Measurements from ENCODE around the gene PBX1. TPM values are rescaled to one million over a fixed set of nuclear protein-coding genes. Genes with fewer than 3 reads are reported as not detected.

Gene PBX1
- total RNA-seq, 2 donors from 2014 or later = 59.9 to 79.2 TPM

GRCh38 chr1:164769486-164770130 is 210.6 kb downstream of the PBX1 start:
- Mint-ChIP-seq H3K27ac (no peak overlapping the region), H3K36me3 (ENCODE audit: low read depth) (no peaks in the 10 kb centered on the region), H3K9me3 (no peaks in the 10 kb centered on the region), H3K4me3 (no peak overlapping the region), H3K27me3 (ENCODE audit: insufficient read depth) (no peaks in the 10 kb centered on the region), H3K4me1 (peaks cover 65% of the 10 kb centered on the region)
- no peak overlapping the region for H3K27ac ChIP-seq (ENCODE audit: low read depth, low read length)
- no peaks in the 10 kb centered on the region for H3K27me3 ChIP-seq (ENCODE audit: control insufficient read depth, insufficient read depth, low read length, poor library complexity, severe bottlenecking)
- H3K36me3 ChIP-seq (ENCODE audit: control insufficient read depth, insufficient read depth, low read length) = no peaks in the 10 kb centered on the region
- H3K4me1 ChIP-seq (ENCODE audit: control insufficient read depth, insufficient read depth, low read length) = peaks cover 19% of the 10 kb centered on the region
- no peak overlapping the region for H3K9ac ChIP-seq (ENCODE audit: extremely low read depth, low read length, poor library complexity, severe bottlenecking)
- no peak overlapping the region for H3K4me3 ChIP-seq (ENCODE audit: low read length)
- no peak for DNase-seq
- TF ChIP-seq CTCF (conservative IDR thresholded peaks at IDR 0.05) = no peak
- H3K9me3 ChIP-seq (ENCODE audit: control insufficient read depth, low read length) = no peaks in the 10 kb centered on the region
- 95 to 100% methylated on average over 1 to 2 of the region's 2 CpGs for WGBS, 2 experiments (ENCODE audit: insufficient coverage in 1 of 2, insufficient read length in 1 of 2)

GRCh38 chr1:164770131-164770529 is 211.1 kb downstream of the PBX1 start:
- WGBS, 2 experiments (ENCODE audit: insufficient coverage in 1 of 2, insufficient read length in 1 of 2) = 80 to 91% methylated on average over 1 to 2 of the region's 2 CpGs
- Histone ChIP-seq H3K4me3 (ENCODE audit: low read length) (no peak overlapping the region), H3K9me3 (ENCODE audit: control insufficient read depth, low read length) (no peaks in the 10 kb centered on the region), H3K27ac (ENCODE audit: low read depth, low read length) (peak overlapping the region; percentile 89), H3K27me3 (ENCODE audit: control insufficient read depth, insufficient read depth, low read length, poor library complexity, severe bottlenecking) (no peaks in the 10 kb centered on the region), H3K9ac (ENCODE audit: extremely low read depth, low read length, poor library complexity, severe bottlenecking) (no peak overlapping the region), H3K36me3 (ENCODE audit: control insufficient read depth, insufficient read depth, low read length) (no peaks in the 10 kb centered on the region), H3K4me1 (ENCODE audit: control insufficient read depth, insufficient read depth, low read length) (peaks cover 22% of the 10 kb centered on the region)
- Mint-ChIP-seq H3K4me3 (no peak overlapping the region), H3K4me1 (peaks cover 67% of the 10 kb centered on the region), H3K27me3 (ENCODE audit: insufficient read depth) (no peaks in the 10 kb centered on the region), H3K36me3 (ENCODE audit: low read depth) (no peaks in the 10 kb centered on the region), H3K27ac (no peak overlapping the region), H3K9me3 (no peaks in the 10 kb centered on the region)
- TF ChIP-seq CTCF (conservative IDR thresholded peaks at IDR 0.05) = no peak
- no peak for DNase-seq

- H3K9me3 Mint-ChIP-seq = no peaks in the 10 kb centered on the region
- Histone ChIP-seq H3K4me1 (ENCODE audit: control insufficient read depth, insufficient read depth, low read length) (peaks cover 28% of the 10 kb centered on the region), H3K9me3 (ENCODE audit: control insufficient read depth, low read length) (no peaks in the 10 kb centered on the region), H3K4me3 (ENCODE audit: low read length) (no peak overlapping the region), H3K36me3 (ENCODE audit: control insufficient read depth, insufficient read depth, low read length) (no peaks in the 10 kb centered on the region), H3K27ac (ENCODE audit: low read depth, low read length) (peak overlapping the region; percentile 89), H3K9ac (ENCODE audit: extremely low read depth, low read length, poor library complexity, severe bottlenecking) (no peak overlapping the region), H3K27me3 (ENCODE audit: control insufficient read depth, insufficient read depth, low read length, poor library complexity, severe bottlenecking) (no peaks in the 10 kb centered on the region)
- no peak for TF ChIP-seq CTCF (conservative IDR thresholded peaks at IDR 0.05)
- no peaks in the 10 kb centered on the region for H3K27me3 Mint-ChIP-seq (ENCODE audit: insufficient read depth)
- peak overlapping the region; percentile 53 for H3K27ac Mint-ChIP-seq
- H3K4me1 Mint-ChIP-seq = peaks cover 71% of the 10 kb centered on the region
- no peak for DNase-seq
- 69 to 89% methylated on average over 2 to 8 of the region's 8 CpGs for WGBS, 2 experiments (ENCODE audit: insufficient coverage in 1 of 2, insufficient read length in 1 of 2)
- no peak overlapping the region for H3K4me3 Mint-ChIP-seq
- H3K36me3 Mint-ChIP-seq (ENCODE audit: low read depth) = no peaks in the 10 kb centered on the region
Observed at GRCh38 chr1:164771041-164771618, 212.1 kb downstream of the PBX1 start.

Data from endodermal cell (in vitro differentiated cells).